Heart right ventricle (tissue), 16 donors: ENCODE data around the gene FIBCD1. TPM values are rescaled to one million over a fixed set of nuclear protein-coding genes. Genes with fewer than 3 reads are reported as not detected.

Experiments used
- ATAC-seq, 8 donors: fragments of 200-7000 bp; cut with Tn5 transposase; one replicate each; pipeline ENCODE4 v1.9.1; 2020; ENCODE audit warnings: mild to moderate bottlenecking in 8 of 8, moderate library complexity in 8 of 8, moderate number of reproducible peaks in 1 of 8
- DNase-seq, 2 donors: peaks; one replicate each; pipeline ENCODE4 v3.0.0-alpha.2; 2020
- H3K27ac ChIP-seq, 10 donors: fragments of 200-600 bp; sonication (generic) in 2 of 10; one replicate each; pipeline versions ENCODE4 v1.5.0 to v1.8.0; 2020 to 2022; ENCODE audit warnings: mild to moderate bottlenecking in 3 of 10
- H3K27me3 ChIP-seq, 7 donors: fragments of 200-600 bp; one replicate each; pipeline ENCODE4 v1.8.0; 2021 to 2022; ENCODE audit warnings: mild to moderate bottlenecking in 2 of 7
- H3K36me3 ChIP-seq, 9 donors: fragments of 200-600 bp; sonication (generic) in 1 of 9; one replicate each; pipeline versions ENCODE4 v1.5.0 to v1.8.0; 2020 to 2022; ENCODE audit warnings: mild to moderate bottlenecking in 2 of 9
- H3K4me1 ChIP-seq, 9 donors: fragments of 200-600 bp; sonication (generic) in 1 of 9; one replicate each; pipeline versions ENCODE4 v1.5.0 to v1.8.0; 2020 to 2022; ENCODE audit warnings: mild to moderate bottlenecking in 4 of 9
- H3K4me3 ChIP-seq, 10 donors: fragments of 200-600 bp; sonication (generic) in 2 of 10; one replicate each; pipeline versions ENCODE4 v1.5.0 to v1.8.0; 2020 to 2022; ENCODE audit warnings: mild to moderate bottlenecking in 7 of 10, moderate library complexity in 2 of 10
- H3K9me3 ChIP-seq, 11 donors: fragments of 200-600 bp in 10 of 11; sonication (generic) in 2 of 11; one replicate each; pipeline versions ENCODE4 v1.5.0 to v1.8.0; 2013 to 2022; ENCODE audit warnings: mild to moderate bottlenecking in 2 of 11, control low read depth in 1 of 11, moderate library complexity in 1 of 11
- CTCF ChIP-seq, 9 donors: fragments of 200-600 bp; sonication (generic) in 2 of 9; IDR thresholded peaks; one replicate each; pipeline versions ENCODE4 v1.5.0 to v1.8.0; 2021 to 2022; ENCODE audit warnings: antibody characterized with exemption in 9 of 9, mild to moderate bottlenecking in 5 of 9, moderate library complexity in 1 of 9
- WGBS, 2 donors: extraction: QIAGEN DNeasy Blood & Tissue Kit; methylation state at CpG; one replicate each; pipeline ENCODE4 v1.1.7; 2013; ENCODE audit warnings: inconsistent platforms in 1 of 2; 5-methylcytosine and 5-hydroxymethylcytosine counted together
- intact Hi-C, 10 donors: fragments of 100-400 bp; cut with DNase I; formaldehyde crosslinking; loops; one replicate each; pipeline versions ENCODE4 v1.11.1 to v1.14.2; 2022
- polyA plus RNA-seq, 2 donors: library from polyadenylated mRNA; stranded (reverse); fragments of 200-250 nt; gene quantifications; one replicate each; pipeline ENCODE4 v1.2.3, GENCODE V29; 2013
- total RNA-seq, 10 donors: library from RNA; stranded (reverse); fragmentation: NEBNext Ultra II Directional in 3 of 10; extraction: Animal tissue kit (Norgen Biotek cat#: 25700) in 3 of 10; gene quantifications; one replicate each; pipeline versions ENCODE4 v1.2.1 to v1.2.4, GENCODE V29; 2021 to 2023
- donor health status: Arrhythmogenic right ventricular cardiomyopathy.
- donor health status: ischemic (EF 13 %, LVEDD 7.1; RV severe dilation, severe dysfunction).
- donor health status: healthy with polysubstance abuse.
- donor health status: DM: no; HTN: yes; CAD: no.
- donor health status: DM: no; HTN: no; CAD: no.
- donor health status: ischemic (EF 25% LVEDD 6.9; RV normal size, moderate dysfunction).
- donor health status: ischemic (EF 25% LVEDD 5.7; RV mildly dilated, moderate dysfunction).
- donor health status: healthy.
- donor health status: DM: yes; HTN: yes; CAD: no.
- donor health status: Ischemic cardiomyopathy.
- donor health status: ischemic (EF 35%, LVEDD 5.7; RV mildly dilated, moderate dysfunction).
- donor health status: nonischemic (EF 11% LVEDD 7.7; RV severe dilation, severe dysfunction).
- donor health status: DM: yes; HTN: yes; CAD: no.
- donor health status: PGD.
- donor health status: ischemic (EF 29% LVEDD 5.4; RV normal size, mild dysfunction).
- donor health status: nonischemic (EF 23%, LVEDD 6.1; RV moderate dilation, normal function).

Gene FIBCD1
- total and polyA plus RNA-seq, 12 donors: 0.16 to 5.8 (median 1.2) TPM

GRCh38 chr9:130932255-130933079 is 6.6 kb downstream of the FIBCD1 start:
- H3K4me3 ChIP-seq: peak overlapping the region in 3 of 10 donors; percentile 12 to 19 (median 15)
- H3K27ac ChIP-seq: peak overlapping the region; percentile 43 to 83 (median 76)
- ATAC-seq (peak; percentile 90 to 97 (median 91)), DNase-seq (peak; percentile 74 to 79)
- H3K9me3 ChIP-seq: no peaks in the 10 kb centered on the region
- H3K36me3 ChIP-seq: no peaks in the 10 kb centered on the region
- peaks cover 12 to 68% (median 51%) of the 10 kb centered on the region in 7 donors for H3K27me3 ChIP-seq
- peaks cover 0 to 47% (median 14%) of the 10 kb centered on the region in 9 donors for H3K4me1 ChIP-seq
- peak in 8 of 9 donors; percentile 24 to 61 (median 38) for TF ChIP-seq CTCF (IDR thresholded peaks at IDR 0.05)
- intact Hi-C loops: loop anchor here in 8 of 10 donors (1.0 to 10.0 kb wide), 5 partner anchors 60 to 168 kb away; no protein-coding TSS in a partner anchor
- WGBS, 2 donors: 31 to 34% methylated on average over 21 of the region's 21 CpGs

GRCh38 chr9:130931508-130932254 is 7.4 kb downstream of the FIBCD1 start:
- intact Hi-C loops: loop anchor here in 8 of 10 donors (1.0 to 10.0 kb wide), 5 partner anchors 59 to 167 kb away; no protein-coding TSS in a partner anchor
- ATAC-seq: no peak
- H3K4me3 ChIP-seq: no peak overlapping the region
- no peaks in the 10 kb centered on the region for H3K9me3 ChIP-seq
- H3K4me1 ChIP-seq: peaks cover 0 to 47% (median 14%) of the 10 kb centered on the region in 9 donors
- no peak for DNase-seq
- 66 to 70% methylated on average over 20 of the region's 20 CpGs for WGBS, 2 donors
- H3K27me3 ChIP-seq: peaks cover 6 to 60% (median 43%) of the 10 kb centered on the region in 7 donors
- TF ChIP-seq CTCF (IDR thresholded peaks at IDR 0.05): no peak
- H3K27ac ChIP-seq: peak overlapping the region in 5 of 10 donors; percentile 40 to 83 (median 53)
- no peaks in the 10 kb centered on the region for H3K36me3 ChIP-seq

GRCh38 chr9:130930804-130931349 is 8.2 kb downstream of the FIBCD1 start:
- intact Hi-C loops: loop anchor here in 3 of 10 donors (5.0 to 10.0 kb wide), 2 partner anchors 59 to 166 kb away; no protein-coding TSS in a partner anchor
- ATAC-seq: no peak
- H3K4me1 ChIP-seq: peaks cover 0 to 42% (median 14%) of the 10 kb centered on the region in 9 donors
- no peaks in the 10 kb centered on the region for H3K36me3 ChIP-seq
- no peak overlapping the region for H3K4me3 ChIP-seq
- no peaks in the 10 kb centered on the region for H3K9me3 ChIP-seq
- 93 to 94% methylated on average over 15 of the region's 15 CpGs for WGBS, 2 donors
- H3K27me3 ChIP-seq: peaks cover 3 to 52% (median 36%) of the 10 kb centered on the region in 7 donors
- no peak overlapping the region for H3K27ac ChIP-seq
- DNase-seq: no peak
- TF ChIP-seq CTCF (IDR thresholded peaks at IDR 0.05): no peak
